SW480 (cell line): ENCODE measurements around the gene SETMAR.

Source experiments
- DNase-seq: peaks from one replicate; pipeline ENCODE4 v3.0.0-alpha.2; 2016; ENCODE audit warnings: low spot score

SETMAR gene

GRCh38 chr3:4351164-4351855 is 48.1 kb downstream of the SETMAR start:
- DNase-seq, result no peak

DNA sequence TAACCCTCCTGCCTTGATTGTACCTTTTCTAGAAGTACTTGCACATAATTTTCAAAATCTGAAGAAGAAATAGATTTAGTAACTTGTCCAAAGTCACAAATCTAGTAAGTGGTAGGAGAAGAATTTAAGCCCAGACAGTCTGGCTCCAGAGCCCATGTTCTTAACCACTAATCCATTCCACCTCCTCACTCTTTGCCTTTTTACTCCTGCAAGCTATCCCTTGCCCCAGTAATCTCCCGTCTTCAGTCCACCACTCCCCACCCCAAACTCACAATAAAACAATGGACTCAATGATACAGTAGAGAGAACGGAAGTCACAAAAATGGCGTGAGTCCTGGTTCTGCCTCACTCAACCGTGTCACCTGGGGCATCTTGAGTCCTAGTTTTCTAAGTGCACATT is 48.7 kb downstream of the SETMAR start:
- DNase-seq, result no peak

GRCh38 chr3:4355401-4356219 is 52.4 kb downstream of the SETMAR start:
- DNase-seq, result no peak

DNA sequence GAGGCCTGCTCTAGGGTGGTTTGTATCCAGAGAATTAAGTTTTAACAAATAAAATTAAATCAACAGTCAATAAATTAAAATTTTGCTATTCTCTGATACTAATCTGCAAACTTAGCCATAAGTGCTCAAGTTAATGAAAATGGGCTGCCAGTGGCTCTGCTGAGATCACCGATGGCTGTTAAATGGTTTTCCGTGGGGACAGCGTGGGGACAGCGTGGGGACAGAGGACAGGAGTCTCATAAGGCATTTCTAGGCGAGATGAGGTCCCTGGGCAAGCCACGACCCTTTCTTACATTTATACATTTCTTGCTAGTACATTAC is 53.0 kb downstream of the SETMAR start:
- DNase-seq, result no peak

DNA sequence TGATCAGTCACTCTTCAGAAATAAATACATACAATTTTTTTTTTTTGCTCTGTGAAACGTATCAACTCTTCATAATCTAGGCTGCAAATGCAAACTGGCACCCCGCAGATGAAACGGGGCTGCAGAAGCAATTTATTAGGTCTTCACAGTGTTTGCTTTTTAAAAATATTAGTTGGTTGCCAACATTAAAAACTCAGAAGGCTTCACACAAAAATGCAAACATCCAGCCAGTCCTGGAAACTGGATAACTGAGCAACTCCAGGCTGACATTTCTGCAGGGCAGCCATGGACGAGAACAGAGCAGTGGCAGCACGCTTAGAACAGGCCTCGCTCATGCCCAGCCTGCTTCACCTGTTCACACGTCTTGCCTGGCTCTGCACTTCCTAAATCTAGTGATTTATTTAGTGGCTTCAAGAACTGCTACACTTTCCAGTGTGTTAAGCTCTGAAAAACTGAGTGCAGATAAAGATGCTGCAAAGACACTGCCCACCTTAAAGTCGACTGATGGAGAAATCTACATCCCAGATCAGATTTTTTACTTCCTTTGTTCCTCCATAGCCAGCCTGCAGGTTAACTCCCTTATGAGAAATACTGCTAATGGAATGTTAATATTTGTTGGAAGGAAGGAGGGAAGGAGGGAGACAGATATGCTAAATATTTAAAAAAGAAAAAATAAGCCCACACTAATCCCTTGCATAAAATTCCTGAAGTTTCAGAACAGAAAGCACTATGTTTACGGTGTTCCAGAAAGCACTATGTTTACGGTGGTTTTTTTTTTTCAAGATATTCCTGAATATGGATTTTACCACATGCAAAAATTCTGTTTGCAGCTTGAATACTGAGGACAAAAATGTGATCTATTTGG is 53.6 kb downstream of the SETMAR start:
- DNase-seq, result no peak

DNA sequence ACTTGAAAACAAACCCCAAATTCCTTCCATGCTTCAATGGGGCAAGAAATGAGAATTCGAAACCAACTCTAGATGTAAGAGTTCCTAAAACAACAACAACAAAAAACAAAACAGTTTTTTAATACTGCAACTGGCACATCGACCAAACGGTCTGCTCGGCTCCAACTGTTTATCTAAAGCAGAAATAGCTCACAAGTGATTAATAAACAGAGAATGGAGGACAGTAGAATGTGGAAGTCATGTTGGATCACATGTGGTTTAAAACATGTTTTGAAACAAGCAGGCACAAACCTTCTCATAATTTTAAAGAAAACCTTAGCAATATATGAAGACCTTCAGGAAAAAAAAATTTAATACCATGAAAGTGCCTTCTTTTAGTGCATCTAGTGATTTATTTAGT is 55.1 kb downstream of the SETMAR start:
- DNase-seq, result no peak

DNA sequence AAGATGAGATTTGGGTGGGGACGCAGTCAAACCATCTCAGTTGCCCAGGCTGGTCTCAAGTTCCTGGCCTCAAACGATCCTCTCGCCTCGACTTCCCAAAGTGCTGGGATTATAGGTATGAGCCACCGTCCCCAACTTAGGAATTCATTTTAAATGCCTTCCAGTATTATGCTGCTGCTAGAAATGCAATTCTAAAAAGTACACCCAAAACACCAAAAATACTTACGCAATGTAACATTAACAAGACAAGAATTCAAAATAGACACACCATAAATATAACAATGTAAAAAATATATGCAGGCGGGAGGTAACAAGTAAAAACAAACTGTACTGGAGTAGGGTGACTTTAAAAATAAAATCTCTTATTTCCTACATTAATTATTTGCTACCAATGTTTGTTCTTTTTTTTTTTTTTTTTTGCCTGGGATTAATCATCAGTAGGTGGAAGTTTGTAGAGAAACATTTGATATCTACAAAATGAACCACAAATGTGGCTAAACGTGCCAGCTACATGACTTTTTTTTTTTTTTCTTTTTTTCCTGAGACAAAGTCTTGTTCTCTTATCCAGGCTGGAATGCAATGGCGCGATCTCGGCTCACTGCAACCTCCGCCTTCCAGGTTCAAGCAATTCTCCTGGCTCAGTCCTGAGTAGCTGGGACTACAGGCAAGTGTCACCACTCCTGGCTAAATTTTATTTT is 56.8 kb downstream of the SETMAR start:
- DNase-seq, result no peak

- no peak for DNase-seq
Observed at GRCh38 chr3:4360817-4361216, 57.6 kb downstream of the SETMAR start.

DNA sequence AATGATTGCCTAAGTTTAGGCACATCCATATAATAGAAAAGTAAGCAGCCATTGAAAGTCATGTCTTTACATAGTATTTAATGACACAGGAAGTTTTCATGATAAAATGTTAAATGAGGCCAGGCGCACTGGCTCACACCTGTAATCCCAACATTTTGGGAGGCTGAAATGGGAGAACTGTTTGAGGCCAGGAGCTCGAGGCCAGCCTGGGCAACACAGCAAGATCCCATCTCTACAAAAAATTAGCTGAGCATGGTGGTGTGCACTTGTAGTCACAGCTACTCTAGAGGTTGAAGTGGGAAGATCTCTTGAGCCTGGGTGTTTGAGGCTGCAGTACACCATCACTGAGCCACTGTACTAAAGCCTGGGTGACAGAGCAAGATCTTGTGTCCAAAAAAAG is 59.4 kb downstream of the SETMAR start:
- DNase-seq, result no peak
